Germinal center (tissue), 1 donor: ENCODE measurements around the gene ARRDC2.
"Not testable (repeated sequence)": the region's sequence is repeated elsewhere in the genome, so short reads cannot be mapped to it uniquely, and the experiment has no call there.

Experiments
- DNase-seq: peaks from one replicate; pipeline ENCODE4 v3.0.0; 2012; ENCODE audit warnings: mixed read lengths, low spot score

ARRDC2 gene

GRCh38 chr19:17989425-17990094 is 18.4 kb upstream of the ARRDC2 start:
- no peak for DNase-seq

- no peak for DNase-seq
Measured at GRCh38 chr19:17993076-17993813, 14.7 kb upstream of the ARRDC2 start.

GRCh38 chr19:17996826-17997316 is 11.1 kb upstream of the ARRDC2 start:
- DNase-seq = peak; percentile 85

GRCh38 chr19:17997969-17998826 is 9.8 kb upstream of the ARRDC2 start:
- no peak for DNase-seq

GRCh38 chr19:17998827-17999150 is 9.2 kb upstream of the ARRDC2 start:
- DNase-seq = no peak

GRCh38 chr19:17999684-18000479 is 8.1 kb upstream of the ARRDC2 start:
- no peak for DNase-seq

GRCh38 chr19:18000480-18000914 is 7.5 kb upstream of the ARRDC2 start:
- DNase-seq = no peak

- DNase-seq = peak; percentile 93
Measured at GRCh38 chr19:18000915-18001776, 6.8 kb upstream of the ARRDC2 start.

GRCh38 chr19:18001777-18002345 is 6.1 kb upstream of the ARRDC2 start:
- no peak for DNase-seq

GRCh38 chr19:18002347-18002850 is 5.6 kb upstream of the ARRDC2 start:
- peak; percentile 55 for DNase-seq

- not testable (repeated sequence) for DNase-seq
Measured at GRCh38 chr19:18005750-18006149, 2.2 kb upstream of the ARRDC2 start.

GRCh38 chr19:18007044-18007916 is 690 bp upstream of the ARRDC2 start:
- peak; percentile 87 for DNase-seq

- no peak for DNase-seq
Measured at GRCh38 chr19:18008814-18009213, 844 bp downstream of the ARRDC2 start.

- no peak for DNase-seq
Measured at GRCh38 chr19:18009412-18010066, 1.6 kb downstream of the ARRDC2 start.

- DNase-seq = no peak
Measured at GRCh38 chr19:18010149-18010548, 2.2 kb downstream of the ARRDC2 start.

- no peak for DNase-seq
Measured at GRCh38 chr19:18013210-18014111, 5.5 kb downstream of the ARRDC2 start.

- no peak for DNase-seq
Measured at GRCh38 chr19:18014197-18014596, 6.2 kb downstream of the ARRDC2 start.
